ENCODE measurements around the gene RHOG.

Gene RHOG

GRCh38 chr11:3835751-3836150 lies 5.0 kb downstream of the RHOG start:
- in situ Hi-C loops (cut with MboI; ENCODE audit: low sequenced_read_pairs), result no loop called here

GRCh38 chr11:3834664-3835461 lies 5.9 kb downstream of the RHOG start:
- in situ Hi-C loops (cut with MboI; ENCODE audit: low sequenced_read_pairs), result no loop called here

GRCh38 chr11:3834349-3834663 lies 6.5 kb downstream of the RHOG start:
- in situ Hi-C loops (cut with MboI; ENCODE audit: low sequenced_read_pairs), result no loop called here

GRCh38 chr11:3833449-3833848 lies 7.3 kb downstream of the RHOG start:
- in situ Hi-C loops (cut with MboI; ENCODE audit: low sequenced_read_pairs), result no loop called here

GRCh38 chr11:3832816-3833215 lies 7.9 kb downstream of the RHOG start:
- in situ Hi-C loops (cut with MboI; ENCODE audit: low sequenced_read_pairs), result no loop called here

GRCh38 chr11:3831378-3832239 lies 9.2 kb downstream of the RHOG start:
- in situ Hi-C loops (cut with MboI; ENCODE audit: low sequenced_read_pairs), result no loop called here

- in situ Hi-C loops (cut with MboI; ENCODE audit: low sequenced_read_pairs), result no loop called here
Measured at GRCh38 chr11:3830730-3831129, 10.0 kb downstream of the RHOG start.

- in situ Hi-C loops (cut with MboI; ENCODE audit: low sequenced_read_pairs), result no loop called here
Measured at GRCh38 chr11:3830088-3830487, 10.7 kb downstream of the RHOG start.

GRCh38 chr11:3827434-3828186 lies 13.1 kb downstream of the RHOG start:
- in situ Hi-C loops (cut with MboI; ENCODE audit: low sequenced_read_pairs), result no loop called here

GRCh38 chr11:3826721-3827120 lies 14.0 kb downstream of the RHOG start:
- in situ Hi-C loops (cut with MboI; ENCODE audit: low sequenced_read_pairs), result no loop called here

GRCh38 chr11:3825473-3826154 lies 15.1 kb downstream of the RHOG start:
- in situ Hi-C loops (cut with MboI; ENCODE audit: low sequenced_read_pairs), result no loop called here

GRCh38 chr11:3824714-3825472 lies 15.9 kb downstream of the RHOG start:
- in situ Hi-C loops (cut with MboI; ENCODE audit: low sequenced_read_pairs), result no loop called here

- in situ Hi-C loops (cut with MboI; ENCODE audit: low sequenced_read_pairs), result no loop called here
Measured at GRCh38 chr11:3823762-3824506, 16.8 kb downstream of the RHOG start.

GRCh38 chr11:3823303-3823702 lies 17.5 kb downstream of the RHOG start:
- in situ Hi-C loops (cut with MboI; ENCODE audit: low sequenced_read_pairs), result no loop called here

- in situ Hi-C loops (cut with MboI; ENCODE audit: low sequenced_read_pairs), result no loop called here
Measured at GRCh38 chr11:3822312-3822711, 18.4 kb downstream of the RHOG start.

- in situ Hi-C loops (cut with MboI; ENCODE audit: low sequenced_read_pairs), result no loop called here
Measured at GRCh38 chr11:3820971-3821370, 19.8 kb downstream of the RHOG start.

GRCh38 chr11:3817181-3817800 lies 23.5 kb downstream of the RHOG start:
- in situ Hi-C loops (cut with MboI; ENCODE audit: low sequenced_read_pairs), result no loop called here

- in situ Hi-C loops (cut with MboI; ENCODE audit: low sequenced_read_pairs), result no loop called here
Measured at GRCh38 chr11:3816673-3817072, 24.1 kb downstream of the RHOG start.

- in situ Hi-C loops (cut with MboI; ENCODE audit: low sequenced_read_pairs), result no loop called here
Measured at GRCh38 chr11:3815845-3816244, 24.9 kb downstream of the RHOG start.
